ENCODE data around the gene EIF4G3.

EIF4G3 gene

DNA sequence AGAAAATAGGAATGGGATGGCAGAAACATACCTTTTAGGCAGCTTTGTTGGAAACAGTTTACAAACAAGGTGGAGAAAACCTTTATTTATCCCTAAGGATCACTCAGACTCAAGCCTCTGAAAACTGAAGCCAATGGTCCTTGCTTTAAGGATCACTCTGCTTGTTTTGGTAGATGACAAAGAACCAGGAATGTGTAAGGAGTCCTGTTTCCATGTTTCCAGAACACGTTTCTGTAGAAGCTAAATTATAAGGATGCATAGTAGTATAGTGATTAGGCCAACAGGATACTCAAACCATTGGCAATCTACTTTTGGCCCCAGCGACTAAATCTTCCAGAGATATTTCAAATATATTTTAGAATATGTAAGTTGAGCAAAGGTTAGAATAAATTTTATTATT, 240.5 kb downstream of the EIF4G3 start:
- Histone ChIP-seq H3K27me3 (no peaks in the 10 kb centered on the region), H3K4me1 (ENCODE audit: control insufficient read depth in 1 of 2, insufficient read depth in 1 of 2, low read depth in 1 of 2, low read length in 1 of 2) (peaks cover 36 to 49% of the 10 kb centered on the region in 2 experiments), H3K36me3 (peaks cover 14% of the 10 kb centered on the region), H3K4me3 (ENCODE audit: low read depth in 1 of 2, low read length in 1 of 2) (no peak overlapping the region), H3K27ac (no peak overlapping the region), H3K9me3 (no peaks in the 10 kb centered on the region)
- TF ChIP-seq, protein P1, sequence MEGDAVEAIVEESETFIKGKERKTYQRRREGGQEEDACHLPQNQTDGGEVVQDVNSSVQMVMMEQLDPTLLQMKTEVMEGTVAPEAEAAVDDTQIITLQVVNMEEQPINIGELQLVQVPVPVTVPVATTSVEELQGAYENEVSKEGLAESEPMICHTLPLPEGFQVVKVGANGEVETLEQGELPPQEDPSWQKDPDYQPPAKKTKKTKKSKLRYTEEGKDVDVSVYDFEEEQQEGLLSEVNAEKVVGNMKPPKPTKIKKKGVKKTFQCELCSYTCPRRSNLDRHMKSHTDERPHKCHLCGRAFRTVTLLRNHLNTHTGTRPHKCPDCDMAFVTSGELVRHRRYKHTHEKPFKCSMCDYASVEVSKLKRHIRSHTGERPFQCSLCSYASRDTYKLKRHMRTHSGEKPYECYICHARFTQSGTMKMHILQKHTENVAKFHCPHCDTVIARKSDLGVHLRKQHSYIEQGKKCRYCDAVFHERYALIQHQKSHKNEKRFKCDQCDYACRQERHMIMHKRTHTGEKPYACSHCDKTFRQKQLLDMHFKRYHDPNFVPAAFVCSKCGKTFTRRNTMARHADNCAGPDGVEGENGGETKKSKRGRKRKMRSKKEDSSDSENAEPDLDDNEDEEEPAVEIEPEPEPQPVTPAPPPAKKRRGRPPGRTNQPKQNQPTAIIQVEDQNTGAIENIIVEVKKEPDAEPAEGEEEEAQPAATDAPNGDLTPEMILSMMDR (IDR thresholded peaks at IDR 0.05): no peak

- Histone ChIP-seq H3K36me3 (peaks cover 9% of the 10 kb centered on the region), H3K9me3 (no peaks in the 10 kb centered on the region), H3K27ac (no peak overlapping the region), H3K4me1 (ENCODE audit: control insufficient read depth in 1 of 2, insufficient read depth in 1 of 2, low read depth in 1 of 2, low read length in 1 of 2) (peaks cover 37 to 54% of the 10 kb centered on the region in 2 experiments), H3K4me3 (ENCODE audit: low read depth in 1 of 2, low read length in 1 of 2) (no peak overlapping the region), H3K27me3 (no peaks in the 10 kb centered on the region)
- TF ChIP-seq, protein P1 (IDR thresholded peaks at IDR 0.05): no peak
These were observed 241.0 kb downstream of the EIF4G3 start for GRCh38 chr1:20935717-20936116.

DNA sequence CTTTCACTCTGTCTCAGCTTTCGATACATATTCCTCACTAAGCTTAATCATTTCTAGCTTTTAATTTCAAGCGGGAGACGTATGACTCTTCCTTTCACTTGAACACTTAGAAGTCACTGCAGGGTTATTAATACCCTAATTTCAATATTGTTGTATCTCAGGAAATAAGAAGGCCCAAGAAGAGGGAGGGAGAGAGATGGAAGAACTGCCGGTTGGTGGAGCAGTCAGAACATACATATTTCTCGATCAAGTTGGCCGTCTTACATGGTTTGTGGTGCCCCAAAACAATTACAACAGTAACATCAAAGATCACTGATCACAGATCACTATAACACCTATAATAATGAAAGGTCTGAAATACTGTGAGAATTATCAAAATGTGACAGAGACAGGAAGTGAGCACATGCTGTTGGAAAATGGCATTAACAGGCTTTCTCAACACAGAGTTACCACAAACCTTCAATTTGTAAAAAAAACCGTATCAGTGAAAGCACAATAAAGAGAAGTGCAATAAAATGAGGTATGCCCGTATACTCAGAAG, 244.2 kb downstream of the EIF4G3 start:
- H3K27ac ChIP-seq: peak overlapping the region; percentile 81
- peaks cover 44 to 66% of the 10 kb centered on the region in 2 experiments for H3K4me1 ChIP-seq (ENCODE audit: control insufficient read depth in 1 of 2, insufficient read depth in 1 of 2, low read depth in 1 of 2, low read length in 1 of 2)
- H3K36me3 ChIP-seq: peaks cover 3% of the 10 kb centered on the region
- H3K9me3 ChIP-seq: no peaks in the 10 kb centered on the region
- H3K27me3 ChIP-seq: no peaks in the 10 kb centered on the region
- peak overlapping the region in 1 of 2 experiments; percentile 0 for H3K4me3 ChIP-seq (ENCODE audit: low read depth in 1 of 2, low read length in 1 of 2)
- TF ChIP-seq, protein P1 (IDR thresholded peaks at IDR 0.05): no peak

GRCh38 chr1:20931930-20932436, 244.7 kb downstream of the EIF4G3 start:
- Histone ChIP-seq H3K4me1 (ENCODE audit: control insufficient read depth in 1 of 2, insufficient read depth in 1 of 2, low read depth in 1 of 2, low read length in 1 of 2) (peaks cover 44 to 69% of the 10 kb centered on the region in 2 experiments), H3K9me3 (no peaks in the 10 kb centered on the region), H3K27ac (peak overlapping the region; percentile 81), H3K27me3 (no peaks in the 10 kb centered on the region), H3K36me3 (peaks cover 3% of the 10 kb centered on the region), H3K4me3 (ENCODE audit: low read depth in 1 of 2, low read length in 1 of 2) (no peak overlapping the region)
- TF ChIP-seq, protein P1 (IDR thresholded peaks at IDR 0.05): no peak

GRCh38 chr1:20930427-20930826, 246.3 kb downstream of the EIF4G3 start:
- Histone ChIP-seq H3K27ac (no peak overlapping the region), H3K4me1 (ENCODE audit: control insufficient read depth in 1 of 2, insufficient read depth in 1 of 2, low read depth in 1 of 2, low read length in 1 of 2) (peaks cover 36 to 61% of the 10 kb centered on the region in 2 experiments), H3K27me3 (no peaks in the 10 kb centered on the region), H3K9me3 (no peaks in the 10 kb centered on the region), H3K4me3 (ENCODE audit: low read depth in 1 of 2, low read length in 1 of 2) (no peak overlapping the region), H3K36me3 (peaks cover 3% of the 10 kb centered on the region)
- TF ChIP-seq, protein P1 (IDR thresholded peaks at IDR 0.05): no peak
